G401 (cell line): ENCODE data around the gene ZNF284. TPM values are rescaled to one million over a fixed set of nuclear protein-coding genes. Genes with fewer than 3 reads are reported as not detected.
"Not testable (repeated sequence)": the region's sequence is repeated elsewhere in the genome, so short reads cannot be mapped to it uniquely, and the experiment has no call there.

Experiments
- DNase-seq: peaks from one replicate; pipeline ENCODE4 v3.0.0-alpha.2; 2015; ENCODE audit warnings: low spot score
- in situ Hi-C: cut with HindIII; loops from 2 replicates; pipeline ENCODE4 v1.10.0; 2016; ENCODE audit warnings: low sequenced_read_pairs, mixed read lengths
- total RNA-seq: library from RNA; depleted of rRNA; stranded (reverse); fragments of >200 nt; shearing (Covaris generic); gene quantifications from 2 replicates; pipeline ENCODE4 v1.2.3, GENCODE V29; 2014; rRNA removed

Gene ZNF284
- total RNA-seq, 1 experiment from 2014 or later = not detected

DNA sequence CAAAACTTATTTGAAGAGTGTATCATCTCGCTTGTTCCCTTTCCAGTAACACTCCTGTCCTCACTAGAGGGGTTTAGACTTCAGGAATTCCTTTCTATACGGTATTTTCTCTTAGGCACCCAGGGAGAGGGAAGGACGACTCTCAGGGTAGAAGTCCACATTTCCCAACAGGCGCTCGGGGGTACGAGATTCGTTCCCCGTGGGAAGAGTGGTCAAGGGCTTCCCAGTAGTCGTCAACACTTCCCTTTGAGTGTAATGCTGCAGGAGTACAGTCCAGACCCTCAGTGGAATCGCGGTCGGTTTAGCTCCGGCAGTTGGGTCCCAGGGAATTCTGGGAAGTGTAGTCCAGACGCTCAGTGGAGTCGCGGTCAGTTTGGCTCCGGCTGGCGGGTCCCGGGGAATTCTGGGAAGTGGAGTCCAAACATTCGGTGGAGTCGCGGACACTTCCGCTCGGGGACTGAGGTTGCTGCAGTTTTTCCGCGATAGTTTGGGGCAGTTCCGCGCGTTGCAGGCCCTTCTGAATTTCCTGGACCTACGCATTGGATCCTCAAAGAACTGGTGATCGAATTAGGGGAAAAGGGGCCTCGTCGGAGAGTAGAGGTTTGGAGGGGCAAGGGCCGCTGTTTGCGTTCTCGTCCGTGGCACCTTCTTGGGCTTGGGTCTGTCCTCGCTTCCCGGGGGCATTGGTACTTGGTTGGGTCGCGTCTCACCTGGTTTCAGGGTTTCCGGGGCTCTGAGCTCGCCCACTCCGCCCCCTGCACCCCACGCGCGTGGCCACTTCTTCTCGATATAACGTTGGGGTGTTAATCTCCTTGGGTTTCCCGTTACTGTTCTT is 22.2 kb downstream of the ZNF284 start, which contains the start of gene ZNF224:
ZNF224 (plus strand) TSS at position 431 of the 835 bp plus-strand sequence. CDS start 3,513 bp downstream, outside the sequence.
- in situ Hi-C loops = no loop called here
- peak; percentile 96 for DNase-seq

DNA sequence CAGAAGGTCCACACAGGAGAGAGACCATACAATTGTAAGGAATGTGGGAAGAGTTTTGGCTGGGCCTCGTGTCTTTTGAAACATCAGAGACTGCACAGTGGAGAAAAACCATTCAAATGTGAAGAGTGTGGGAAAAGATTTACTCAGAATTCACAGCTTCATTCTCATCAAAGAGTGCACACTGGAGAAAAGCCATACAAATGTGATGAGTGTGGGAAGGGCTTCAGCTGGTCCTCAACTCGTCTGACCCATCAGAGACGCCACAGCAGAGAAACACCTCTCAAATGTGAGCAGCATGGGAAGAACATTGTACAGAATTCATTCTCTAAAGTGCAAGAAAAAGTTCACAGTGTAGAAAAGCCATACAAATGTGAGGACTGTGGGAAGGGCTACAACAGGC is 35.8 kb downstream of the ZNF284 start:
- no peak for DNase-seq
- in situ Hi-C loops = no loop called here

GRCh38 chr19:44109458-44109857 is 37.5 kb downstream of the ZNF284 start:
- DNase-seq = no peak
- in situ Hi-C loops = no loop called here

DNA sequence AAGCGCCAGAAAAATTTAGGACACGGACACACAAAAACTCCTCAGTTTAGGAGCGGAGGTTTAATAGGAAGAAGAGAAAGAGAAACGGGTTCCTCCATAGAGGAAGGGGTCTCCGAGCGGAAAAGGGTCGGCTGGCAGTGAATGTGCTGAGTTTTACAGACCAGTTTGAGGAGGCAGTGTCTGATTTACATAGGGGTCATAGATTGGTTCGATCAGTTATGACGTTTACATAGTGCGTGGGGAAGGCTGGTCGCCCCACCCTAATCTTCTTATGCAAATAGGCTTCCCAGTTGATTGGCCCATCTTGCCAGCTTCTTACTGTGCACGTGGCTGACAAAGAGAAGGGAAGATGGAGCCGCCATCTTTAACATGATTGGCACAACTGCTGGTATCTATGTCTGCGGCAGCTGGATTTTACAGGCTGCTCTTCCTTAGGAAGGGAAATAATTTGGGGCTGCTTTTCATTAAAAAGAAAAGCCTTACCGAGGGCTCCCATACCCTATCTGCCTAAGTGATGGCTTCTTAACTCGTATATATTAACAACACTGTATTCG is 40.0 kb downstream of the ZNF284 start:
- in situ Hi-C loops = no loop called here
- peak; percentile 19 for DNase-seq

- in situ Hi-C loops = no loop called here
Observed at GRCh38 chr19:44112802-44113137, 40.8 kb downstream of the ZNF284 start.

DNA sequence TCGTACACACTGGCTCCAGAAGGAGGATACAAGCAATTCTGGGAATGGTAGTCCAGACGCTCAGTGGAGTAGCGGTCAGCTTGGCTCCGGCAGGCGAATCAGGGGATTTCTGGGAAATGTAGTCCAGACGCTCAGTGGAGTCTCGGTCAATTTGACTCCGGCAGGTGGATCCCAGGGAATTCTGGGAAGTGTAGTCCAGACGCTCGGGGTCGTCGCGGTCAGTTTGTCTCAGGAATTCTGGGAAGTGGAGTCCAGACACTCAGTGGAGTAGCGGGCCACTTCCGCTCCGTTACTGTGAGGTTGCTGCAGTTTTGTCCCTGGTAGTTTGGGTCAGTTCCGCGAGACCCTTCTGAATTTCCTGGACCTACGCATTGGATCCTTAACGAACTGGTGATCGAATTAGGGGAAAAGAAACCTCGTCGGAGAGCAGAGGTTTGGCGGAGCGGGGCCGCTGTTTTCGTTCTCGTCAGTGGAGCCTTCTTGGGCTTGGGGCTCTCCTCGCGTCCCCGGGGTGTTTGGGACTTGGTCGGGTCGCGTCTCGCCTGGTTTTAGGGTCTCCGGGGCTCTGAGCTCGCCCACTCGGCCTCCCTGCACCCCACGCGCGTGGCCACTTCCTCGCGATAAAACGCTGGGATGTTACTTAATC is 41.3 kb downstream of the ZNF284 start, which contains the start of gene ZNF225:
ZNF225 (plus strand) TSS at position 262 of the 646 bp plus-strand sequence. CDS start 2,429 bp downstream, outside the sequence.
- peak; percentile 100 for DNase-seq
- in situ Hi-C loops = no loop called here

More at GRCh38 chr19:44112802-44113137, 40.8 kb downstream of the ZNF284 start:
- no peak for DNase-seq

GRCh38 chr19:44113784-44114390 is 41.9 kb downstream of the ZNF284 start:
- in situ Hi-C loops = no loop called here
- no peak for DNase-seq

- DNase-seq, in situ Hi-C loops: not testable (repeated sequence)
Observed at GRCh38 chr19:44121162-44121561, 49.2 kb downstream of the ZNF284 start.

GRCh38 chr19:44131955-44132354 is 60.0 kb downstream of the ZNF284 start:
- in situ Hi-C loops = no loop called here
- DNase-seq = no peak

Other genes with a start within 250 kb of the ZNF284 start
- 3.8 and 13.4 TPM in 2 replicates for gene ZNF283, start 244.8 kb upstream of the ZNF284 start, total RNA-seq
- not detected in 2 replicates for gene ZNF404, start 188.2 kb upstream of the ZNF284 start, total RNA-seq
- gene ZNF45, start 136.9 kb upstream of the ZNF284 start, total RNA-seq = 21.8 and 35.1 TPM in 2 replicates
- gene ZNF221, start 120.9 kb upstream of the ZNF284 start, total RNA-seq = 0.61 and 1.0 TPM in 2 replicates
- gene ZNF155, start 88.0 kb upstream of the ZNF284 start, total RNA-seq = 0.68 and 5.2 TPM in 2 replicates
- gene ZNF230, start 69.2 kb upstream of the ZNF284 start, total RNA-seq = 1.4 and 1.9 TPM in 2 replicates
- not detected in 2 replicates for gene ZNF222, start 46.8 kb upstream of the ZNF284 start, total RNA-seq
- 0.18 and 0.37 TPM in 2 replicates for gene ZNF223, start 20.1 kb upstream of the ZNF284 start, total RNA-seq
- gene ZNF224, start 22.2 kb downstream of the ZNF284 start, total RNA-seq = 4.7 and 11.3 TPM in 2 replicates
- gene ZNF225, start 41.2 kb downstream of the ZNF284 start, total RNA-seq = 1.3 and 2.3 TPM in 2 replicates
- gene ZNF234, start 69.4 kb downstream of the ZNF284 start, total RNA-seq = 0.03 TPM in 1 of 2 replicates, not detected in the other
- 9.1 and 14.4 TPM in 2 replicates for gene ZNF226, start 92.9 kb downstream of the ZNF284 start, total RNA-seq
- gene ZNF227, start 140.4 kb downstream of the ZNF284 start, total RNA-seq = 12.1 and 15.1 TPM in 2 replicates
- not detected in 2 replicates for gene ZNF233, start 187.7 kb downstream of the ZNF284 start, total RNA-seq
- gene ZNF235, start 232.9 kb downstream of the ZNF284 start, total RNA-seq = 4.2 and 8.6 TPM in 2 replicates